Duodenal mucosa (tissue), 2 donors: Measurements from ENCODE around the gene RRAS2.

Source experiments
- H3K27ac ChIP-seq: one replicate; pipeline ENCODE4 v1.7.0; 2013; ENCODE audit warnings: low read depth, low read length
- H3K27me3 ChIP-seq, 2 donors: one replicate each; pipeline ENCODE4 v1.7.0; 2013; ENCODE audit warnings: low read length in 2 of 2, control low read depth in 1 of 2; ENCODE audit not compliant: insufficient read depth in 2 of 2, control insufficient read depth in 1 of 2
- H3K36me3 ChIP-seq, 2 donors: one replicate each; pipeline ENCODE4 v1.7.0; 2013; ENCODE audit warnings: low read length in 2 of 2, control low read depth in 1 of 2; ENCODE audit not compliant: insufficient read depth in 2 of 2, control insufficient read depth in 1 of 2
- H3K4me1 ChIP-seq, 2 donors: one replicate each; pipeline ENCODE4 v1.7.0; 2013; ENCODE audit warnings: low read length in 2 of 2, control low read depth in 1 of 2; ENCODE audit not compliant: insufficient read depth in 2 of 2, control insufficient read depth in 1 of 2
- H3K4me3 ChIP-seq, 2 donors: one replicate each; pipeline ENCODE4 v1.7.0; 2013; ENCODE audit warnings: low read length in 2 of 2, low read depth in 1 of 2
- H3K9ac ChIP-seq, 2 donors: one replicate each; pipeline ENCODE4 v1.7.0; 2013; ENCODE audit warnings: low read length in 2 of 2, low read depth in 1 of 2
- H3K9me3 ChIP-seq, 2 donors: one replicate each; pipeline ENCODE4 v1.7.0; 2013; ENCODE audit warnings: low read length in 2 of 2, control low read depth in 1 of 2; ENCODE audit not compliant: control insufficient read depth in 1 of 2

RRAS2 gene

GRCh38 chr11:14330881-14331280 is 28.1 kb downstream of the RRAS2 start:
- Histone ChIP-seq H3K27ac (no peak overlapping the region), H3K4me1 (no peaks in the 10 kb centered on the region)

GRCh38 chr11:14329702-14330101 is 29.3 kb downstream of the RRAS2 start:
- H3K9me3 ChIP-seq: no peaks in the 10 kb centered on the region
- no peaks in the 10 kb centered on the region for H3K36me3 ChIP-seq
- no peaks in the 10 kb centered on the region for H3K27me3 ChIP-seq
- no peak overlapping the region for H3K4me3 ChIP-seq
- no peak overlapping the region for H3K27ac ChIP-seq
- no peaks in the 10 kb centered on the region for H3K4me1 ChIP-seq
- H3K9ac ChIP-seq: no peak overlapping the region

More at GRCh38 chr11:14330881-14331280, 28.1 kb downstream of the RRAS2 start:
- H3K36me3 ChIP-seq: no peaks in the 10 kb centered on the region
- H3K27me3 ChIP-seq: no peaks in the 10 kb centered on the region
- no peak overlapping the region for H3K9ac ChIP-seq
- no peaks in the 10 kb centered on the region for H3K9me3 ChIP-seq
- H3K4me3 ChIP-seq: no peak overlapping the region

GRCh38 chr11:14327116-14327515 is 31.9 kb downstream of the RRAS2 start:
- H3K9ac ChIP-seq: no peak overlapping the region
- H3K36me3 ChIP-seq: no peaks in the 10 kb centered on the region
- H3K4me1 ChIP-seq: peaks cover 0 to 5% of the 10 kb centered on the region in 2 donors
- H3K9me3 ChIP-seq: no peaks in the 10 kb centered on the region
- H3K4me3 ChIP-seq: no peak overlapping the region
- no peaks in the 10 kb centered on the region for H3K27me3 ChIP-seq
- H3K27ac ChIP-seq: no peak overlapping the region

GRCh38 chr11:14323118-14323676 is 35.8 kb downstream of the RRAS2 start:
- Histone ChIP-seq H3K4me3 (no peak overlapping the region), H3K27ac (no peak overlapping the region), H3K4me1 (peaks cover 0 to 5% of the 10 kb centered on the region in 2 donors), H3K9ac (no peak overlapping the region), H3K27me3 (no peaks in the 10 kb centered on the region), H3K36me3 (no peaks in the 10 kb centered on the region), H3K9me3 (no peaks in the 10 kb centered on the region)

GRCh38 chr11:14322510-14322909 is 36.5 kb downstream of the RRAS2 start:
- H3K4me3 ChIP-seq: no peak overlapping the region
- no peaks in the 10 kb centered on the region for H3K9me3 ChIP-seq
- H3K9ac ChIP-seq: no peak overlapping the region
- peaks cover 0 to 5% of the 10 kb centered on the region in 2 donors for H3K4me1 ChIP-seq
- no peak overlapping the region for H3K27ac ChIP-seq
- H3K36me3 ChIP-seq: no peaks in the 10 kb centered on the region
- no peaks in the 10 kb centered on the region for H3K27me3 ChIP-seq

- no peak overlapping the region for H3K9ac ChIP-seq
- no peak overlapping the region for H3K27ac ChIP-seq
- H3K9me3 ChIP-seq: no peaks in the 10 kb centered on the region
- no peaks in the 10 kb centered on the region for H3K27me3 ChIP-seq
- no peaks in the 10 kb centered on the region for H3K36me3 ChIP-seq
- H3K4me3 ChIP-seq: no peak overlapping the region
- peaks cover 0 to 5% of the 10 kb centered on the region in 2 donors for H3K4me1 ChIP-seq
These were observed 39.0 kb downstream of the RRAS2 start for GRCh38 chr11:14320020-14320419.

GRCh38 chr11:14318581-14318981 is 40.4 kb downstream of the RRAS2 start:
- H3K9me3 ChIP-seq: no peaks in the 10 kb centered on the region
- H3K4me1 ChIP-seq: peaks cover 0 to 5% of the 10 kb centered on the region in 2 donors
- H3K36me3 ChIP-seq: no peaks in the 10 kb centered on the region
- no peak overlapping the region for H3K27ac ChIP-seq
- H3K9ac ChIP-seq: no peak overlapping the region
- H3K4me3 ChIP-seq: no peak overlapping the region
- no peaks in the 10 kb centered on the region for H3K27me3 ChIP-seq

- H3K4me3 ChIP-seq: no peak overlapping the region
- no peak overlapping the region for H3K9ac ChIP-seq
- H3K27ac ChIP-seq: no peak overlapping the region
- H3K36me3 ChIP-seq: no peaks in the 10 kb centered on the region
- no peaks in the 10 kb centered on the region for H3K9me3 ChIP-seq
- H3K27me3 ChIP-seq: no peaks in the 10 kb centered on the region
- peaks cover 0 to 4% of the 10 kb centered on the region in 2 donors for H3K4me1 ChIP-seq
These were observed 41.2 kb downstream of the RRAS2 start for GRCh38 chr11:14317659-14318325.

- Histone ChIP-seq H3K9ac (no peak overlapping the region), H3K4me3 (no peak overlapping the region), H3K27me3 (no peaks in the 10 kb centered on the region), H3K27ac (no peak overlapping the region), H3K36me3 (no peaks in the 10 kb centered on the region), H3K4me1 (peaks cover 0 to 7% of the 10 kb centered on the region in 2 donors), H3K9me3 (no peaks in the 10 kb centered on the region)
These were observed 43.9 kb downstream of the RRAS2 start for GRCh38 chr11:14315130-14315529.

GRCh38 chr11:14314127-14314526 is 44.9 kb downstream of the RRAS2 start:
- peaks cover 9 to 17% of the 10 kb centered on the region in 2 donors for H3K4me1 ChIP-seq
- no peaks in the 10 kb centered on the region for H3K27me3 ChIP-seq
- H3K27ac ChIP-seq: no peak overlapping the region
- no peaks in the 10 kb centered on the region for H3K9me3 ChIP-seq
- H3K36me3 ChIP-seq: no peaks in the 10 kb centered on the region
- H3K9ac ChIP-seq: no peak overlapping the region
- H3K4me3 ChIP-seq: no peak overlapping the region
